ENCODE measurements around the gene ZFR2.

GRCh38 chr19:3817761-3818160, 51.1 kb downstream of the ZFR2 start:
- TF ChIP-seq EZH2 (IDR thresholded peaks at IDR 0.05; ENCODE audit: insufficient read depth, poor library complexity, severe bottlenecking) (no peak), EZH2phosphoT487 (IDR thresholded peaks at IDR 0.05; ENCODE audit: insufficient read depth, low read depth) (no peak)

All from GM23248 (cell line).